IPS-18c (cell line): ENCODE data around the gene NEGR1.

Source experiments
- H3K4me3 ChIP-seq: 2 replicates; pipeline ENCODE4 v1.7.0; 2013; ENCODE audit warnings: low read depth, mild to moderate bottlenecking, low read length, moderate library complexity; ENCODE audit not compliant: insufficient read depth
- H3K9me3 ChIP-seq: one replicate; pipeline ENCODE4 v1.6.1; 2013; ENCODE audit warnings: mild to moderate bottlenecking, low read length, moderate library complexity; ENCODE audit not compliant: control insufficient read depth, insufficient read depth

NEGR1 gene

DNA sequence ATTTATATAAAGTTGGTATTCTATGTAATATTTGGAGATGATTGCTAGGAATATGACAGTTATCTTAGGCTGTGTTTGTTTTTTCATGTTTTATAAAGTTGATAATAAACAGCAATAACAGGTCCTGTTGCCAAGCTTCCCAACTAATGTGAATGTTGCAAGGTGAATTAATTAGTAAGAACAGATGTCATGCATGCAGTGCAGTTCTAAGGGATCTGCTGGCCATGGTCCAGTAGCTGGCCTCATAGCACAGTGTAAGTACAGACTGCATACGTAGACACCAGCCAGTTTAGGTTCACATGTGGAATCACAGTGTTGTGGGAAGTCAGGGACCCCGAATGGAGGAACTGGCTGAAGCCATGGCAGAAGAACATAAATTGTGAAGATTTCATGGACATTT is 478.2 kb downstream of the NEGR1 start:
- no peak overlapping the region for H3K4me3 ChIP-seq
- no peaks in the 10 kb centered on the region for H3K9me3 ChIP-seq

DNA sequence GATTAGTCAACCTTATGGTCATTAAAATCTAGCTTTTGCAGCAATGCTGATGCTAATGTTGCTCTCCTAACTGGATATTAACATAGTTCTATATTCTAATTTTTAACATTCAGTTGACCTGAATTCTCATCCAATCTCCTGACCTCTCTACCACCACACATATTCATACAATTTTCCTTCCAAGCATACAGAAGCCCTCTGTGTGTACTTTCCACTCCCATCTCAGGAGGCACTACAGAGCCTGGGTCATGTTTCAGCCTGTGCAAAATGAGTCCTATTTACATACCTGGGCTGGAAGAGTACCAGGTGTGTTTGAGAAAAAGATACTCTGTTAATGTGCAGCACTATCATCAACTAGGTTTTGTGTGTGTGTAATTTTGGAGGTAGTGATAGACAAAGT is 486.3 kb downstream of the NEGR1 start:
- H3K9me3 ChIP-seq = no peaks in the 10 kb centered on the region

DNA sequence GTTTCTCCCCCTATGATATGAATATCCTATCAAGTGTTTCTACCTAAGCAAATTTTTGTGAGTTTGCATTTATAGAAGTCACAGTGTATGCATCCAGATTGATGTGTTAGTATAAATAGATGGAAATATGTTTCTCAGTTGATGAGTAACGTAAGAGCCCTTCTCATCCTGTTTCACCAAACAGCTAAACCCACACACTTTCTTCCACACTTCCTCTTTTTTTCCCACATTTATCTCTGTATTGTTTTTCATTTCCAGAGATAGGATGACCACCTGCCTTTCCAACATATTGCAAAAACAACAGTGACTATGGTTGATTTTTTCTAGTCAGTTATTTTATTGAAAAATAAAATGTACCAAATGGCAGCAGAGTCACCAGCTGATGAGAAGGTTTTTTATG is 490.1 kb downstream of the NEGR1 start:
- Histone ChIP-seq H3K9me3 (no peaks in the 10 kb centered on the region), H3K4me3 (no peak overlapping the region)

More for the DNA sequence above, 486.3 kb downstream of the NEGR1 start:
- H3K4me3 ChIP-seq = no peak overlapping the region

DNA sequence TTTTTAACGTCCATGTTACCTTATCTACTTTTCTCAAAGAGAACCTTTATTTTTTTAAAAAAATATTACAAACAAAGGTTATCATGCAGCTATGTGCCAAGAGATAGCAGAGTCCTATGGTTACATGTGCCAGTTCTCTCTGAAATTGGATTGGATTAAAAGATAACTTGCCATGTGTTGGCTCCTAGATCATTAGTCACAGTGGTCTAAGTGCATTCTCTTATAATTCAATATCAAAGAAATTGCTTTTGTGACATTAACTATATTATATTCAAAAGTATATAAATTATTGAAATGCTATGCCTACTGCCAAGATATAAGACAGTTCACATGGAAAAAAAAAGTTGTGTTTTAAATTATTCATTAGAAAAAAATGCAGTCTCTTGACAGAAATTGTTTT is 494.2 kb downstream of the NEGR1 start:
- no peak overlapping the region for H3K4me3 ChIP-seq
- no peaks in the 10 kb centered on the region for H3K9me3 ChIP-seq

DNA sequence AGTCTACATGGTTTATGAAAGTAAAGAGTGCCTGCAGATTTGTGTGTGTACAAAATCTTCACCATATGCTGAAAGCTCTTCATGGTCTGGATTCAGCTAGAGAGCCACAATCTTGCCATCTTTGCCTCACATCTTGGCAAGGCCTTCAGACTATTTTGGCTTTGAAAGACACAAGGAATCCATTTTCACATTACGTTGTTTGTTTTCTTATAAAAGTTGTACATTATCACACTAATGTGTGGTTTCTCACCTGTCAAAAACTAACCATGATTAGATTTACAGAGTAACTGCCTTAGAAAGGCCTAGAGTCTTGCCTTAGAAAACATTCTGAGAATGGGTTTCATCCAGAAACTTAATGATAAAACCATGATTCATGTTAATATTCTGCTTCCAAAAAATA is 494.6 kb downstream of the NEGR1 start:
- H3K9me3 ChIP-seq = no peaks in the 10 kb centered on the region
- H3K4me3 ChIP-seq = no peak overlapping the region

DNA sequence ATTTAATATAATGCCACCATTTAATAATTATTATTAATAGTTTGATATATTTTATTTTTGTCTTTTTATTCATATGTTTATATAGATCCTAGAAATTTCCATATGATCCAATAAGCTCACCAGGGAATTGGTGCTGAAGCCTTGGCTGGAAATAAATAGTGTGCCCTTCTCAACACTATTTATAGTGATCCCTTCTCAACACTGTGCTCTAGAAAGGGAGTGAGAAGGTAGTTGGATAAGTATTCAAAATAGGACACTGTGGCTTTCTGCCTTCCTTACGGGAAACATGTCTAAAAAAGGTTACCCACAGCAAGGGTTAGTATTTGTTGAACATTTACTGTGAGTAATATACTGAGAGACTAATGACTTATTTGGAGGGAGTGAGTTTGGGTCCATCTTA is 496.1 kb downstream of the NEGR1 start:
- Histone ChIP-seq H3K9me3 (no peaks in the 10 kb centered on the region), H3K4me3 (no peak overlapping the region)

DNA sequence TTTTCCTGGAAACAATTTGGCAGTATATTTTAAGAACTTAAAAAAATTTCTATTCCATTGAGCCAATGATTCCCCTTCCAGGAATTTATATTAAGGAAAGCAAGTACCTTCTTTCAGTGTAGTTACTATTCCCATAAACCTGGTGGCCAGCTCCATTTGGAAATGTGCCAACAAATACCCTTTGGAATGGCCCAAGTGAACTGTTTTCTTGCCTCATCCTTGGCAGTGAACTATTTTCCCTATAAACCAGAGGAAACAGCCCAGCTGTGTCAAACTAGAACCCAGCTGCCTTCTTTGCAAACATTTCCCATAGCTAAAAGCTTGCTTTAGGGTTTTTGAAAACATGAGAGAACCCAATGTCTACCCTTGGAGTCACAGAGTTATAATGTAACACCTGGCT is 496.9 kb downstream of the NEGR1 start:
- no peak overlapping the region for H3K4me3 ChIP-seq
- H3K9me3 ChIP-seq = no peaks in the 10 kb centered on the region

DNA sequence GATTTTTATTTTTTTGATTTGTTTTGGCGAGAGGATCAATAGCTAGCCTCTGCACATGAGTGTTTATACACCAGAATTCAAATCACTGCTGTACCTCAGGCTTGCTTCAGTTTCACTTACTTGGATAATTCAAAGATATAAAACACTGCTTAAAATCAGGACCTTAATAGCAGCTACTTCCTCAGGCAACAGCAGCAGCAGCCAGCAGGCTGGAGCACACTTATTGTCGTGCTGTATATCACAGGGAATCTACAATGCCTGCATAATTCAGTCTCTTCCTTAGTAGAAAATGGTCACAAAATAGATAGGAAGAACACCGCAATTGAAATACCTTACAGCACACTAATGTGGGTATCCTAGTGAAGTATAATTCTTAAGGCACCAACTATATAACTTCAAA is 497.3 kb downstream of the NEGR1 start:
- no peaks in the 10 kb centered on the region for H3K9me3 ChIP-seq
- H3K4me3 ChIP-seq = no peak overlapping the region

DNA sequence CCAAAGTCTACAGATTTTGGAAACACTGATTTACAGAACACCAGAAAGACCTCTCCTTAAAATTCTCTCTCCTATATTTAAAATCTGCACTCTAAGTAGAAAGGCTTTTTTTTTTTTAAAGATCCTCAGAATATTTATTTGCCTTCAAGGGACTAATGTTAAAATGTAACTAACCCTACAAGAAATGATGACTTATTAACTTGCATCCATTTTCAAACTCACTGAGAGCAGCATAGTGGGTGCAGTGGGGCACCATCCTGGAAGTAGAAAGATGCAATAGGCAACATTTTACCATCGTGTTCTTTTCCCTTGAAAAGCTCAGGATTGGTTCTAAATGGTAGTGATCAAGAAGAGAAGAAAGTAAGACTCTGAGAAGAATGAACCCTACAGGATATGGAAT is 498.1 kb downstream of the NEGR1 start:
- Histone ChIP-seq H3K4me3 (no peak overlapping the region), H3K9me3 (no peaks in the 10 kb centered on the region)

DNA sequence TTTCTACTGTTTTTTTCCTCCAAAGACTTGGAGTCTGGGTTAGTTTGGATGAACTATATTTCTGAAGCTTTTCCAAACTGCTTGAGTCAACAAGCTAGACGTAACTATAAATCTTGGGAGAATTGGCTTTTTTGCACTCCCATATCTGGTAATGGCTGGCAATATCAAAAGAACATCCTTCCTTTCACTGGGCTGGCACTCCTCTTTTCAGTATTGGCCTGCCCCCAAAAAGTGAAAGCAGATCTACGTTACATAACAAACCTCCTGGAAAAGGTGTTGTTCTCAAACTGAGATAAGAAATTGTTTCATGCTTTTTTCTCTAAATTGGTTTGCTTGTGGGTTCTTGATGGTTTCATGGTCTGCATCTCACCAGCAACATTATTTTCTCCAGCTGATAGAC is 499.3 kb downstream of the NEGR1 start:
- H3K9me3 ChIP-seq = no peaks in the 10 kb centered on the region
- H3K4me3 ChIP-seq = no peak overlapping the region

DNA sequence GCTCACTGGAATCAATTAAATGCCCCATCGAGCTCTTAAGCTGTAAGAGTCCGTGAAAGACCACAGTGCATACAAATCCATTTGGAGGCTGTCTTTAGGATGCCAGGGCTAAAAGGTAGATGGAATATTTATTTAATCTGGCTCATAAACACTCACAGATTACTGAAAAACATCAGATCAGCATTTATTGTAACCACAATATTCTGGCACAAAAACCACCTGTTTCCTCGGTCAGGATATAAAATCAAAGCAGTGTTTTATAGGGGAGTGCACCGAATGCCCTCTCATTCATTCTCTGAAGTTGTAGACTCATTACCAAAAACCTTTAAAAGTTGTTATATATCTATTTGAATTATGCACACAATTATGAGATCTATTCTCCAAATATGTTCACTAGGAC is 500.9 kb downstream of the NEGR1 start:
- Histone ChIP-seq H3K4me3 (no peak overlapping the region), H3K9me3 (no peaks in the 10 kb centered on the region)

DNA sequence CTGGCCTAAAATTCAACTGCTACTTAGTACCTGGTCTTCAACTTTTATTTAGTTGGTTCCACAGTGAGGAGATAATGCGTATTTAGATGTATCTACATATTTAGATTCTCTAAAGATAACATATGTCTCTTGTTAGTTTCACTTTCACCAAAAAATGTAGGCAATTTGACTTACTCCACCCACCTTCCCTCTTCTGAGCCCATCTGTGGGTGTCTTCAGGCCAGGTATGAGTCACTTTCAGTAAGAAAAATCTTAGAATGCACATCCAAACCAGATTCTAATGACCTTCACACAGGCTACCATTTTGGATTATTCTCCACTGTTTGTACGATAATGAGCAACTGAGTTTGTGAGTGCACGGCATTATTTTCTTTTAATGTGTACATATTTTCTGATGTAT is 501.7 kb downstream of the NEGR1 start:
- H3K4me3 ChIP-seq = no peak overlapping the region

DNA sequence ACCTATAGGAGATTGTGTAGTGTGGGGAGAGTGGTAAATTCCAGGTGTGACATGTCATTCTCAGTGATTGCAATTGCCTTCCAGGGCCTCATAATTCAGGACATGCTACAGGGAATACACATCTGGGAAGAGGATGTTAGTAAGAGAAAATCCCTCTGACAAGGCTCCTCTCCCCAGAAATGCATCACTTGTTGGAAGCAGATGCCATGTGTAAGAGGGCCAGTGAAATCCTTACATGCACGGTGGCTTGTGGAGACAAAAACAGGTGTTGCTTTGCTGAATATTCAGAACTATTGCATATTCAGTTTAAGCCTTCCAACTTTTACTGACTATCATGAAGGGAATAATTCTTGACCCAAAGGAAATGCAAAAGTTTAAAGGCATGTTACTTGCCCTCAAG is 503.4 kb downstream of the NEGR1 start:
- no peak overlapping the region for H3K4me3 ChIP-seq

More for the DNA sequence above, 501.7 kb downstream of the NEGR1 start:
- H3K9me3 ChIP-seq = no peaks in the 10 kb centered on the region

DNA sequence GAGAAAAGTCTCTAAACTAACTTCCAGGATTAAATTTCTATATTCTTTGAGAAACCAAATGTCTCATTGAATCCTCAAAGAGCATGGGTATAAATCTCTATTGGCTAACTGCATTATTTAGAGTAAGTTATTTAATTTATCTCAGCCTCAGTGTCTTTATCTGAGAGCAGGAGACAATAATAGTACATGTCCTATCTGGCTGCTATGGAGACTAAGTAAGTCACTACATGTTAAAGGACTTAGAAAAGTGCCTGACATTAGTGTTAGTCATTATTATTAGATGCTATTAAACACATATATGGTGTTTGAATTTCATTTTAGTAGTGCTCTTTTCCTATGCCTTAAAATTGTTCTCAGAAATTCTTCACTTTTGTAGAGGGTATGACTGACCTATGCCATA is 505.2 kb downstream of the NEGR1 start:
- Histone ChIP-seq H3K4me3 (no peak overlapping the region), H3K9me3 (no peaks in the 10 kb centered on the region)

More for the DNA sequence above, 503.4 kb downstream of the NEGR1 start:
- H3K9me3 ChIP-seq = no peaks in the 10 kb centered on the region

DNA sequence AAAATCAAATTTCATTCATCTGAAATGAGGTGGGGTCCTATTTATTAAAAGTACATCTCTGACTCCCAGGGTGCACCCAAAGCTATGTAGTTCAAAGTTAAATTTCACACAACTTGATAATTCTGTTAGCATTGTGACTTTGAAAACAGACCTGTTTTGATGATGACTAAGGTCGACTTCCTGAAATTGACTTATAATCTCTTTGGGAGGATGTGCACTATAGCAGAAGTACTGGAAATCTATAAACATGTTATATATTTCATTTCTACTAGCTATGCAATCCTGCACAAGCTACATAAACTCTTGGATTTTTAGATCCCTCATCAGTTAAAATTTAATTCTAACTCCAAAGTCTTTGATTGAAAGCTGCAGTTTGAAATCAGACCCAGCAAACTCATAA is 507.6 kb downstream of the NEGR1 start:
- no peak overlapping the region for H3K4me3 ChIP-seq
- no peaks in the 10 kb centered on the region for H3K9me3 ChIP-seq

DNA sequence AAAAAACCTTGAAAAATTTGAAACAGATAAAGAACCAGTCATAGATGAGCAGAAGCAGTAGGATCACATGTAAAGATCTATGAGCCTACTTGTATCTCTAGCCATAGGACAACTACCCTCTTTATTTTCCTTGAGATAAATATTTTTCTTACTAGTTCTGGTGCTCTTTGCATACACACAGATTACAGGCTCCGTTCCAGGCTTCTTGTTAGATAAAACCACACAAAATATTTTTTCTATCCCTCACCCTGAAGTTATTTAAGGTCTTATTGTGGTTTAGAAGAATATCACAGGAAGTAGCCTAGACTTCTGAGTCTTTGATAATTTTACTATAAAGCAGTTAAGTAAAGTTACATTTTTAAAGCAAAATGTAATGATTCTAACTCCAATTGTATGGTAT is 512.2 kb downstream of the NEGR1 start:
- Histone ChIP-seq H3K9me3 (no peaks in the 10 kb centered on the region), H3K4me3 (no peak overlapping the region)

DNA sequence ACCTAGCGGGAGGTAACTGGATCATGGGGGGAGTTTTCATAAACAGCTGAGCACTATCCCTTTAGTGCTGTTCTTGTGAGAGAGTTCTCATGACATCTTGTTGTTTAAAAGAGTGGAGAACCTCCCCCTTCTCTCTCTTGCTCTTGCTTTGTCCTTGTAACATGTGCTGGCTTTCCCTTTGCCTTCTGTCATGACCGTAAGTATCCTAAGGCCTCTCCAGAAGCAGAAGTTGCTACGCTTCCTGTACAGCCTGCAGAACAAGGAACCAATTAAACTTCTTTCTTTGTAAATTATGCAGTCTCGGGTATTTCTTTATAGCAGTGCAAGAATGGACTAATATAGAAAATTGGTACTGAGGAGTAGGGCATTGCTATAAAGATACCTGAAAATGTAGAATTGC is 515.6 kb downstream of the NEGR1 start:
- Histone ChIP-seq H3K4me3 (no peak overlapping the region), H3K9me3 (no peaks in the 10 kb centered on the region)

DNA sequence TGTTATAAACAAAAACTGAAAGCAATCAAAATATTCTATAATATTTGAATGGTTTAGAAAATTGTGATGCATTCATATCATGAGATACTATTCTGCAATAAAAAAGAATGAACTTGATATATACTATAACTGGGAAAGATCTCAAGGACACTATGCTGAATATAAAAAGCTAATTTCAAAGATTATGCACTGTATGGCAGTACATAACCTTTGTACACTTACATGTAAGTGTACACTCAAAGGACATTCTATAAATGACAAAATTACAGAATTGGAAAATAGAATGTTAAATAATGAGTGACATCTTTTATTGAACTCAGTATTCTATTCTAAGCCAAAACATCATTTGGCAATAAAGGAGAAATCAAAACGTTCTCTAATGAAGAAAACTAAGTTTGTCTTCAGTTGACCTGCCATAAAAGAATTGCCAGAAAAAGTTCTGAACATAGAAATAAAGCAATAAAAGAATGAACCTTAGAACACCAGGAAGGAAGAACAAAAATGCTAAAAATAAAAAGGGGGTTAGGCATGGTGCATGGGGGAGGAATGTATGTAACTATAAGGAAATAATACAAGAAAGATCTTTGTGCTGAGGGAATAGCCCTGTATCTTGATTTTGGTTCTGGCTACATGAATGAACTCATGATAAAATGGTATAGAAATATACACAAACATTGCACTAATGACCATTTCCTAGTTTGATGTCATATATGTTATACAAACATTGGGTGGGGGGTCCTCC is 519.7 kb downstream of the NEGR1 start:
- Histone ChIP-seq H3K4me3 (no peak overlapping the region), H3K9me3 (no peaks in the 10 kb centered on the region)

DNA sequence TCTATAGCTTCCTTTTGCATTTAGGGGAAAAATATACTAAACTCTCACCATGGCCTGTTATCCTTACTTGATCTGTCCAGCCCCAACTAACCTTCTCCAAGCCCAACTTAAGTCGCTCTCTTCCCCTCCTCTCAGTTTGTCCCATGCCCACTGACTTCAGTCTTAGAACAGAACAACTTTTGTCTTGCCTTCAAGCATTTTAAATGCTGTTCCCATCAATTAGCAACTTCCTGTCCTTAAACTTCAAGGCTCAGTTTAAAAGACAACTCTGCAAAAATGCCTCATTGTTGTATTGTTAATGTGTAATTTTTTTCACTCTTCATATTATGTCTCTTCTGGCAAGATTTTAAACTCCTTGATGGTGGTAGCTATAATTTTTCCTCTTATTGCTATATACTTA is 526.9 kb downstream of the NEGR1 start:
- no peak overlapping the region for H3K4me3 ChIP-seq
- H3K9me3 ChIP-seq = no peaks in the 10 kb centered on the region
